CD14-positive monocyte (primary cell): ENCODE data around the gene LNX2. TPM values are rescaled to one million over a fixed set of nuclear protein-coding genes. Genes with fewer than 3 reads are reported as not detected.

Experiments
- DNase-seq, 3 donors: peaks; one replicate each; pipeline ENCODE4 v3.0.0-alpha.2; 2011 to 2022
- H2AFZ ChIP-seq: 2 replicates; pipeline ENCODE4 v1.6.0; 2012; ENCODE audit warnings: mild to moderate bottlenecking, low read depth, low read length, inconsistent platforms; ENCODE audit not compliant: insufficient read depth, poor library complexity, severe bottlenecking
- H3K27ac ChIP-seq, 2 donors: 1 replicate in 1 of 2; 2 replicates in 1 of 2; pipeline ENCODE4 v1.5.1; 2012 to 2013; ENCODE audit warnings: low read length in 2 of 2, control low read depth in 1 of 2, inconsistent platforms in 1 of 2, low read depth in 1 of 2, mild to moderate bottlenecking in 1 of 2
- H3K27me3 ChIP-seq, 2 donors: one replicate each; pipeline versions ENCODE4 v1.6.0 to v1.6.1; 2011 to 2013; ENCODE audit warnings: low read length in 2 of 2; ENCODE audit not compliant: control insufficient read depth in 2 of 2, insufficient read depth in 2 of 2
- H3K36me3 ChIP-seq, 2 donors: replicated peaks in 1 of 2; 1 replicate in 1 of 2; 2 replicates in 1 of 2; pipeline versions ENCODE4 v1.5.1 to v1.6.1; 2012 to 2013; ENCODE audit warnings: low read length in 2 of 2, control low read depth in 1 of 2, inconsistent platforms in 1 of 2, mild to moderate bottlenecking in 1 of 2; ENCODE audit not compliant: insufficient read depth in 2 of 2, control insufficient read depth in 1 of 2
- H3K4me1 ChIP-seq, 2 donors: 1 replicate in 1 of 2; 2 replicates in 1 of 2; pipeline versions ENCODE4 v1.5.1 to v1.6.1; 2012 to 2013; ENCODE audit warnings: low read length in 2 of 2, control low read depth in 1 of 2, inconsistent platforms in 1 of 2, mild to moderate bottlenecking in 1 of 2, moderate library complexity in 1 of 2; ENCODE audit not compliant: insufficient read depth in 2 of 2, control insufficient read depth in 1 of 2
- H3K4me2 ChIP-seq: replicated peaks from 2 replicates; pipeline ENCODE3; 2012; ENCODE audit warnings: low read length, moderate library complexity, mild to moderate bottlenecking; ENCODE audit not compliant: poor library complexity, severe bottlenecking; ENCODE audit errors: extremely low read depth
- H3K4me3 ChIP-seq, 3 experiments: fragments of 200-600 bp in 1 of 3; sonication (generic) in 1 of 3; replicated peaks in 1 of 3; 1 replicate in 2 of 3; 2 replicates in 1 of 3; pipeline ENCODE4 v1.5.1; 2011 to 2013; ENCODE audit warnings: low read length in 3 of 3, mild to moderate bottlenecking in 3 of 3, control low read depth in 2 of 3, low read depth in 2 of 3, inconsistent platforms in 1 of 3, moderate library complexity in 1 of 3
- H3K79me2 ChIP-seq: 2 replicates; pipeline ENCODE4 v1.6.0; 2012; ENCODE audit warnings: mild to moderate bottlenecking, control low read depth, inconsistent platforms, low read length, moderate library complexity; ENCODE audit not compliant: insufficient read depth
- H3K9ac ChIP-seq: 2 replicates; pipeline ENCODE4 v1.6.0; 2017; ENCODE audit warnings: low read length, mild to moderate bottlenecking; ENCODE audit not compliant: insufficient read depth, poor library complexity, severe bottlenecking
- H3K9me3 ChIP-seq, 2 donors: replicated peaks in 1 of 2; 1 replicate in 1 of 2; 2 replicates in 1 of 2; pipeline versions ENCODE4 v1.5.1 to v1.6.1; 2012 to 2013; ENCODE audit warnings: low read length in 2 of 2, control low read depth in 1 of 2; ENCODE audit not compliant: control insufficient read depth in 1 of 2, insufficient read depth in 1 of 2
- H4K20me1 ChIP-seq: 2 replicates; pipeline ENCODE4 v1.6.0; 2012; ENCODE audit warnings: mild to moderate bottlenecking, low read length, control low read depth, moderate library complexity; ENCODE audit not compliant: insufficient read depth
- H3K27ac Mint-ChIP-seq, 7 donors: one replicate each; pipeline ENCODE4 v1.8.0; 2020; ENCODE audit warnings: mild to moderate bottlenecking in 7 of 7, mixed read lengths in 7 of 7, moderate library complexity in 6 of 7, inconsistent platforms in 2 of 7
- H3K27me3 Mint-ChIP-seq, 3 donors: one replicate each; pipeline ENCODE4 v1.8.0; 2021 to 2022; ENCODE audit warnings: low read depth in 3 of 3, mild to moderate bottlenecking in 3 of 3, mixed read lengths in 3 of 3, moderate library complexity in 3 of 3, inconsistent platforms in 1 of 3
- H3K36me3 Mint-ChIP-seq, 2 donors: one replicate each; pipeline ENCODE4 v1.8.0; 2020; ENCODE audit warnings: mixed read lengths in 2 of 2, inconsistent platforms in 1 of 2, mild to moderate bottlenecking in 1 of 2
- H3K4me1 Mint-ChIP-seq: one replicate; pipeline ENCODE4 v1.8.0; 2020; ENCODE audit warnings: mild to moderate bottlenecking, mixed read lengths
- H3K4me3 Mint-ChIP-seq, 2 donors: one replicate each; pipeline ENCODE4 v1.8.0; 2020; ENCODE audit warnings: mild to moderate bottlenecking in 2 of 2, mixed read lengths in 2 of 2, moderate library complexity in 1 of 2
- H3K9me3 Mint-ChIP-seq, 7 donors: one replicate each; pipeline ENCODE4 v1.8.0; 2020 to 2022; ENCODE audit warnings: mixed read lengths in 7 of 7, mild to moderate bottlenecking in 6 of 7, moderate library complexity in 6 of 7, inconsistent platforms in 2 of 7
- WGBS: methylation state at CpG from one replicate; pipeline ENCODE4 v1.1.5; 2013; ENCODE audit warnings: missing lambda C conversion rate; ENCODE audit not compliant: insufficient coverage; 5-methylcytosine and 5-hydroxymethylcytosine counted together
- intact Hi-C, 2 donors: fragments of 100-400 bp; cut with micrococcal nuclease; formaldehyde crosslinking; loops; one replicate each; pipeline versions ENCODE4 v1.15.0 to v1.15.1; 2023
- polyA plus RNA-seq, 3 donors: library from polyadenylated mRNA; depleted of rRNA in 1 of 3; unstranded in 2 of 3; stranded (reverse) in 1 of 3; fragments of 300-500 nt in 2 of 3; fragments of >200 nt in 1 of 3; fragmentation: Illumina TruSeq in 2 of 3; gene quantifications; 1 replicate in 2 of 3; 2 replicates in 1 of 3; pipeline ENCODE4 v1.2.3, GENCODE V29; 2012 to 2021
- TF ChIP-seq, protein P1 (sequence below): fragments of 200-600 bp; IDR thresholded peaks from one replicate; pipeline ENCODE4 v1.8.0; 2022; ENCODE audit warnings: antibody characterized with exemption, mild to moderate bottlenecking

Gene LNX2
- polyA plus RNA-seq, 3 donors = 0.89 to 2.3 (median 1.5) TPM

DNA sequence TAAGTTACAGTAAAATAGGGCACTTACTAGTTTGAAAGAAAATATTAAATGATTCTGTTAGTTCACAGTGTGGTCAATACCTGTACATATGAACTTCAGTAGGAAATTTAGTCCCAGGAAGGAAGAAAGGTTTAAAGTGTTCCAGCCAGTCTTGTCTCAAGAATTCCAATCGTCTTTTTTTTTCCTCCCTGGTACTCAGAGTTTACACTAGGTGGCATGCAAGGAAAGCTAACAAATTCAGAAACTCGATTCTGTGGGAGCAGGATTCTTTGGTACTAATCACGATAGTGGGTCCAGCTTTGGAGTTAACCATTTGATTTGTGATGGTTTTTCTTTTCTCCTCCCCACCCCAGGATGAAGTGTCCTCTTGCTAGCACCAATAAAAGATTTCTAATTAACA lies 45.0 kb upstream of the LNX2 start:
- Mint-ChIP-seq H3K27me3 (no peaks in the 10 kb centered on the region), H3K4me3 (no peak overlapping the region), H3K4me1 (no peaks in the 10 kb centered on the region), H3K36me3 (peaks cover 24 to 27% of the 10 kb centered on the region in 2 donors), H3K9me3 (no peaks in the 10 kb centered on the region), H3K27ac (peak overlapping the region in 2 of 7 donors; percentile 5 to 17)
- DNase-seq = no peak
- Histone ChIP-seq H3K4me3 (no peak overlapping the region), H3K9ac (no peak overlapping the region), H2AFZ (no peak overlapping the region), H3K36me3 (peaks cover 15 to 42% of the 10 kb centered on the region in 2 donors), H3K27ac (no peak overlapping the region), H3K4me1 (no peaks in the 10 kb centered on the region), H3K79me2 (no peaks in the 10 kb centered on the region), H3K9me3 (no peaks in the 10 kb centered on the region), H3K27me3 (no peaks in the 10 kb centered on the region), H3K4me2 (no peak overlapping the region), H4K20me1 (peaks cover 22% of the 10 kb centered on the region)
- TF ChIP-seq, protein P1, sequence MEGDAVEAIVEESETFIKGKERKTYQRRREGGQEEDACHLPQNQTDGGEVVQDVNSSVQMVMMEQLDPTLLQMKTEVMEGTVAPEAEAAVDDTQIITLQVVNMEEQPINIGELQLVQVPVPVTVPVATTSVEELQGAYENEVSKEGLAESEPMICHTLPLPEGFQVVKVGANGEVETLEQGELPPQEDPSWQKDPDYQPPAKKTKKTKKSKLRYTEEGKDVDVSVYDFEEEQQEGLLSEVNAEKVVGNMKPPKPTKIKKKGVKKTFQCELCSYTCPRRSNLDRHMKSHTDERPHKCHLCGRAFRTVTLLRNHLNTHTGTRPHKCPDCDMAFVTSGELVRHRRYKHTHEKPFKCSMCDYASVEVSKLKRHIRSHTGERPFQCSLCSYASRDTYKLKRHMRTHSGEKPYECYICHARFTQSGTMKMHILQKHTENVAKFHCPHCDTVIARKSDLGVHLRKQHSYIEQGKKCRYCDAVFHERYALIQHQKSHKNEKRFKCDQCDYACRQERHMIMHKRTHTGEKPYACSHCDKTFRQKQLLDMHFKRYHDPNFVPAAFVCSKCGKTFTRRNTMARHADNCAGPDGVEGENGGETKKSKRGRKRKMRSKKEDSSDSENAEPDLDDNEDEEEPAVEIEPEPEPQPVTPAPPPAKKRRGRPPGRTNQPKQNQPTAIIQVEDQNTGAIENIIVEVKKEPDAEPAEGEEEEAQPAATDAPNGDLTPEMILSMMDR = no peak
- WGBS = no CpG with 5 or more reads among the region's 3 CpGs
- intact Hi-C loops = no loop called here

DNA sequence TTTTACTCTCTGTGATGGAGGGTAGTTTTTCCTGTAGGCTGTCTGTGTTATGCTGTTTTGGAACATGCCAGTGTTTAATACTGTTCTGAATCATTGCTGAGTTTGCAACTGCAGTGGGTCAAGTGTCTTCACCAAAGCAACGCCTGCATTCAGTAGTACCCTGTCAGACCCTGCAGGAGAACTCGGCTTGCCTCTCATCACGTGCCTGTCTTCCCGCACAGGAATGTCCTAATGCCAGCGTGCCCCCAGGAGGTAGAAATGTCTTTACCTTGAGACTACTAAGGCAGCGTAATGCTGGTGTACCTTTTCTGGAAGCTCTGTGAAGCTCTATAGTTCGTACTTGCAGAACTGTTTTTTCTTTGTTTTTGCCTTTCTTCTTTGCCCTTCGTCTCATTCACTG lies 43.6 kb upstream of the LNX2 start:
- TF ChIP-seq, protein P1 = no peak
- H3K4me1 ChIP-seq = no peaks in the 10 kb centered on the region
- no peaks in the 10 kb centered on the region for H3K27me3 ChIP-seq
- intact Hi-C loops = no loop called here
- Mint-ChIP-seq H3K9me3 (no peaks in the 10 kb centered on the region), H3K36me3 (peaks cover 27 to 34% of the 10 kb centered on the region in 2 donors), H3K27me3 (no peaks in the 10 kb centered on the region), H3K4me1 (no peaks in the 10 kb centered on the region), H3K27ac (peak overlapping the region in 1 of 7 donors; percentile 4), H3K4me3 (no peak overlapping the region)
- no peak overlapping the region for H3K4me3 ChIP-seq
- no peak for DNase-seq
- no peak overlapping the region for H2AFZ ChIP-seq
- H4K20me1 ChIP-seq = peaks cover 34% of the 10 kb centered on the region
- WGBS = 99% methylated on average over 8 of the region's 8 CpGs
- no peak overlapping the region for H3K9ac ChIP-seq
- H3K36me3 ChIP-seq = peaks cover 15 to 55% of the 10 kb centered on the region in 2 donors
- no peak overlapping the region for H3K27ac ChIP-seq
- peaks cover 6% of the 10 kb centered on the region for H3K79me2 ChIP-seq
- no peaks in the 10 kb centered on the region for H3K9me3 ChIP-seq
- no peak overlapping the region for H3K4me2 ChIP-seq
